ENCODE measurements around the gene MTHFSD. TPM values are rescaled to one million over a fixed set of nuclear protein-coding genes. Genes with fewer than 3 reads are reported as not detected.

MTHFSD gene
- total and polyA plus RNA-seq, 2 donors: 11.0 to 18.4 TPM

- Histone ChIP-seq H3K27ac (ENCODE audit: low read depth in 1 of 2, low read length in 1 of 2) (no peak overlapping the region), H3K4me3 (ENCODE audit: low read length in 2 of 2) (no peak overlapping the region), H3K27me3 (ENCODE audit: control insufficient read depth in 2 of 2, insufficient read depth in 1 of 2, low read length in 1 of 2) (no peaks in the 10 kb centered on the region), H3K36me3 (ENCODE audit: control insufficient read depth in 2 of 2, insufficient read depth in 2 of 2, low read length in 1 of 2) (peaks cover 30 to 53% of the 10 kb centered on the region in 2 donors), H3K9me3 (ENCODE audit: control insufficient read depth in 2 of 2, insufficient read depth in 1 of 2, low read length in 1 of 2) (no peaks in the 10 kb centered on the region), H3K4me1 (ENCODE audit: control insufficient read depth in 2 of 2, insufficient read depth in 2 of 2, low read length in 2 of 2) (no peaks in the 10 kb centered on the region)
- WGBS: 98% methylated on average over 17 of the region's 17 CpGs
- DNase-seq (ENCODE audit: low read depth in 6 of 9, low spot score in 9 of 9): no peak
Observed at GRCh38 chr16:86536621-86537020, 18.4 kb downstream of the MTHFSD start.

GRCh38 chr16:86534779-86535615 lies 20.0 kb downstream of the MTHFSD start:
- Histone ChIP-seq H3K27ac (ENCODE audit: low read depth in 1 of 2, low read length in 1 of 2) (no peak overlapping the region), H3K27me3 (ENCODE audit: control insufficient read depth in 2 of 2, insufficient read depth in 1 of 2, low read length in 1 of 2) (no peaks in the 10 kb centered on the region), H3K36me3 (ENCODE audit: control insufficient read depth in 2 of 2, insufficient read depth in 2 of 2, low read length in 1 of 2) (peaks cover 17 to 44% of the 10 kb centered on the region in 2 donors), H3K4me3 (ENCODE audit: low read length in 2 of 2) (no peak overlapping the region), H3K4me1 (ENCODE audit: control insufficient read depth in 2 of 2, insufficient read depth in 2 of 2, low read length in 2 of 2) (no peaks in the 10 kb centered on the region), H3K9me3 (ENCODE audit: control insufficient read depth in 2 of 2, insufficient read depth in 1 of 2, low read length in 1 of 2) (no peaks in the 10 kb centered on the region)
- no peak for DNase-seq (ENCODE audit: low read depth in 6 of 9, low spot score in 9 of 9)
- WGBS: 93% methylated on average over 18 of the region's 18 CpGs

DNA sequence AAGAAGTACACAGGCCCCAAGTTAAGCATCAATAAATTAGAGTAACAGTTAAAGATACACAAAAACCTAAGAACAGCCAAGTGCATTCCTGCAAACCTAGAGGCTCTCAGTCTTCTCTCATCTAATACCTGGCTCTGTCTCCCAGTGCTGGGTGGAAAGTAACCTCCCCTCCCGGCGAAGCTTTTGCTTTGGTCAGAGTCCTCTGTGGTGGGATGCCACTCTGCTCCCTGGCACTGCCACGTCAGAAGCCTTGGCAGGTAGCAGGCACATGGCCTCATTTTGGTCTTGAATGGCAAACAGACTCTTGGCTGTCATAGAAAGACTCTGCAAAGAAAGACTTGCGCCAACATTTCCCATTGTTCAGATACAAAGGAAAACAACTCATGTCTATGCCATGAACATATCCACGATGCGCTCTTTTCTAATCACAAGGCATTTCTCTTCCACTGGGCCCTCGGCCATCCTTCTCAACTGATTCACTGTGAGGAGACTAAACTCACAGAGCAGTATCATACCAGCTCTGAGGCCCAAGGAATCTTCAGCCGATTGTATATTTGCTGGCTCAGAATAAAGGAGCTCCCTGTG lies 21.2 kb downstream of the MTHFSD start:
- Histone ChIP-seq H3K4me1 (ENCODE audit: control insufficient read depth in 2 of 2, insufficient read depth in 2 of 2, low read length in 2 of 2) (no peaks in the 10 kb centered on the region), H3K36me3 (ENCODE audit: control insufficient read depth in 2 of 2, insufficient read depth in 2 of 2, low read length in 1 of 2) (peaks cover 12 to 35% of the 10 kb centered on the region in 2 donors), H3K4me3 (ENCODE audit: low read length in 2 of 2) (no peak overlapping the region), H3K9me3 (ENCODE audit: control insufficient read depth in 2 of 2, insufficient read depth in 1 of 2, low read length in 1 of 2) (no peaks in the 10 kb centered on the region), H3K27me3 (ENCODE audit: control insufficient read depth in 2 of 2, insufficient read depth in 1 of 2, low read length in 1 of 2) (no peaks in the 10 kb centered on the region), H3K27ac (ENCODE audit: low read depth in 1 of 2, low read length in 1 of 2) (no peak overlapping the region)
- 98% methylated on average over 8 of the region's 8 CpGs for WGBS
- DNase-seq (ENCODE audit: low read depth in 6 of 9, low spot score in 9 of 9): no peak

DNA sequence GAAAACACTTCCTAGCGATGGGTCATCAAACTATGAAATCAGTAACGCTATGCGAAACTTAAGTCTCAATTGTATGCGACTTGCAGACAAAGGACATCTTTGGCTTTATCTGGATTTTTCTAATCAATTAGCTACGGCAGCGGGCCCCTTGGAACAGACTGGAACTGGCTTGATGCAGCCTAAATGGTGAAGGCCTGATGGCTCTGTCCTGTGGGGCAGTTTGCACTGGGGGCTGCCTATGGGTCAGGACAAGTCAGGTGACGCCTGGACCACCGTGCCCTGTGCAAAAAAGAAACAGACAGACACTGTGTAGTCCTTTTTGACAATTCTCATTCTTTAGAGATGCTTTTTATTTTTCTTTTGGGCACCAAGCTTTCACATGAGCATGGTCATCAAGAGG lies 22.0 kb downstream of the MTHFSD start:
- peaks cover 6 to 27% of the 10 kb centered on the region in 2 donors for H3K36me3 ChIP-seq (ENCODE audit: control insufficient read depth in 2 of 2, insufficient read depth in 2 of 2, low read length in 1 of 2)

GRCh38 chr16:86532526-86532815 lies 22.6 kb downstream of the MTHFSD start:
- H3K4me1 ChIP-seq (ENCODE audit: control insufficient read depth in 2 of 2, insufficient read depth in 2 of 2, low read length in 2 of 2): no peaks in the 10 kb centered on the region
- peaks cover 1 to 23% of the 10 kb centered on the region in 2 donors for H3K36me3 ChIP-seq (ENCODE audit: control insufficient read depth in 2 of 2, insufficient read depth in 2 of 2, low read length in 1 of 2)
- DNase-seq (ENCODE audit: low read depth in 6 of 9, low spot score in 9 of 9): no peak
- no peaks in the 10 kb centered on the region for H3K27me3 ChIP-seq (ENCODE audit: control insufficient read depth in 2 of 2, insufficient read depth in 1 of 2, low read length in 1 of 2)
- no peak overlapping the region for H3K27ac ChIP-seq (ENCODE audit: low read depth in 1 of 2, low read length in 1 of 2)
- no peaks in the 10 kb centered on the region for H3K9me3 ChIP-seq (ENCODE audit: control insufficient read depth in 2 of 2, insufficient read depth in 1 of 2, low read length in 1 of 2)
- H3K4me3 ChIP-seq (ENCODE audit: low read length in 2 of 2): no peak overlapping the region
- 97% methylated on average over 7 of the region's 7 CpGs for WGBS

More for the DNA sequence above, 22.0 kb downstream of the MTHFSD start:
- WGBS: over 99% methylated on average over 8 of the region's 8 CpGs
- no peaks in the 10 kb centered on the region for H3K27me3 ChIP-seq (ENCODE audit: control insufficient read depth in 2 of 2, insufficient read depth in 1 of 2, low read length in 1 of 2)
- H3K27ac ChIP-seq (ENCODE audit: low read depth in 1 of 2, low read length in 1 of 2): no peak overlapping the region
- no peaks in the 10 kb centered on the region for H3K9me3 ChIP-seq (ENCODE audit: control insufficient read depth in 2 of 2, insufficient read depth in 1 of 2, low read length in 1 of 2)
- H3K4me3 ChIP-seq (ENCODE audit: low read length in 2 of 2): no peak overlapping the region
- no peak for DNase-seq (ENCODE audit: low read depth in 6 of 9, low spot score in 9 of 9)
- no peaks in the 10 kb centered on the region for H3K4me1 ChIP-seq (ENCODE audit: control insufficient read depth in 2 of 2, insufficient read depth in 2 of 2, low read length in 2 of 2)

DNA sequence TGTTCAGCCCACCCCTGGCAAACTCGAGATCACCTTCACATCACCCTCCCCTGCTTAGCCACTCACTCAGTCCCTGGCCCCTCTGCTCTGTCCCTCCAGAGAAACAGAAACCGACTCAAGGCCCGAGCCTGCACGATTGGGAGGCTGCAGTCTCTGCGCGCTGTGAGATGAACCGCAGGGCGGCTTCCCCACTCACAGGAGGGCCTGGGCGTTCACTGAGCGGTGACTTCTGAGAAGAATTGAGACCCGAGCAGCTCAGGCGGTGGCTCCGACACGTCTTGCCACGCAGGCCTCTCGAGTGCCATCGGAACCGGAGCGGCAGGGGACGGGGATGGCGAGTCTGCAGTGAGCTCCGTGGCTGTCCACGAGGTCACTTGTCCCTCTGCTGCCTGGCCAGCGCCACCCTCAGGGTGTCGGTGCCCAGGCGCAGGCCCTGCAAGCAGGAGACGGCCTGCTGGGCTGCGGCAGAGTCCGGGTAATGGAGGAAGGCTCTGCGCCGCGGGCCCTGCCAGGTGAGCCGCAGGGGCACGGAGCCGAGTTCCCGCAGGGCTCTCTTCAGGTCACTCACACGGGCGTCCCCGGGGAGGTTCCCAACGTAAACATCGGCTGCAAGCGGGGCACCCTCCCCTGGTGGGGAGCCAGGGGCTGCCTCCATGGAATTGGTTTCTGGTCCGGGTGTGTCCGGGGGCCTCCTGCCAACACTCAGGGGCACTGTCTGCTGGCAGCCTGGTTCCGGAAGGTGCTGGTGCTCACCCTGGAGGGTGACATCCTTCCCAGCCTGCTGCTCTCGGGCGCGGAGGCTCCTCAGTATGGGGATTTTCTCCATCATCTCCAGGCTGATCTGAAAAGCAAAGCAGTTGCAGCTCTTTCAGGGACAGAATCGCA lies 23.2 kb downstream of the MTHFSD start:
- Histone ChIP-seq H3K36me3 (ENCODE audit: control insufficient read depth in 2 of 2, insufficient read depth in 2 of 2, low read length in 1 of 2) (peaks cover 0 to 23% of the 10 kb centered on the region in 2 donors), H3K27me3 (ENCODE audit: control insufficient read depth in 2 of 2, insufficient read depth in 1 of 2, low read length in 1 of 2) (no peaks in the 10 kb centered on the region), H3K9me3 (ENCODE audit: control insufficient read depth in 2 of 2, insufficient read depth in 1 of 2, low read length in 1 of 2) (no peaks in the 10 kb centered on the region), H3K4me3 (ENCODE audit: low read length in 2 of 2) (no peak overlapping the region), H3K4me1 (ENCODE audit: control insufficient read depth in 2 of 2, insufficient read depth in 2 of 2, low read length in 2 of 2) (no peaks in the 10 kb centered on the region), H3K27ac (ENCODE audit: low read depth in 1 of 2, low read length in 1 of 2) (no peak overlapping the region)
- 95% methylated on average over 49 of the region's 49 CpGs for WGBS
- DNase-seq (ENCODE audit: low read depth in 6 of 9, low spot score in 9 of 9): no peak

GRCh38 chr16:86531191-86531545 lies 23.9 kb downstream of the MTHFSD start:
- H3K36me3 ChIP-seq (ENCODE audit: control insufficient read depth in 2 of 2, insufficient read depth in 2 of 2, low read length in 1 of 2): peaks cover 0 to 19% of the 10 kb centered on the region in 2 donors
- 94% methylated on average over 7 of the region's 7 CpGs for WGBS
- DNase-seq (ENCODE audit: low read depth in 6 of 9, low spot score in 9 of 9): no peak
- no peak overlapping the region for H3K4me3 ChIP-seq (ENCODE audit: low read length in 2 of 2)
- H3K4me1 ChIP-seq (ENCODE audit: control insufficient read depth in 2 of 2, insufficient read depth in 2 of 2, low read length in 2 of 2): no peaks in the 10 kb centered on the region
- H3K27me3 ChIP-seq (ENCODE audit: control insufficient read depth in 2 of 2, insufficient read depth in 1 of 2, low read length in 1 of 2): peaks cover 0 to 2% of the 10 kb centered on the region in 2 donors
- H3K27ac ChIP-seq (ENCODE audit: low read depth in 1 of 2, low read length in 1 of 2): no peak overlapping the region
- H3K9me3 ChIP-seq (ENCODE audit: control insufficient read depth in 2 of 2, insufficient read depth in 1 of 2, low read length in 1 of 2): no peaks in the 10 kb centered on the region

DNA sequence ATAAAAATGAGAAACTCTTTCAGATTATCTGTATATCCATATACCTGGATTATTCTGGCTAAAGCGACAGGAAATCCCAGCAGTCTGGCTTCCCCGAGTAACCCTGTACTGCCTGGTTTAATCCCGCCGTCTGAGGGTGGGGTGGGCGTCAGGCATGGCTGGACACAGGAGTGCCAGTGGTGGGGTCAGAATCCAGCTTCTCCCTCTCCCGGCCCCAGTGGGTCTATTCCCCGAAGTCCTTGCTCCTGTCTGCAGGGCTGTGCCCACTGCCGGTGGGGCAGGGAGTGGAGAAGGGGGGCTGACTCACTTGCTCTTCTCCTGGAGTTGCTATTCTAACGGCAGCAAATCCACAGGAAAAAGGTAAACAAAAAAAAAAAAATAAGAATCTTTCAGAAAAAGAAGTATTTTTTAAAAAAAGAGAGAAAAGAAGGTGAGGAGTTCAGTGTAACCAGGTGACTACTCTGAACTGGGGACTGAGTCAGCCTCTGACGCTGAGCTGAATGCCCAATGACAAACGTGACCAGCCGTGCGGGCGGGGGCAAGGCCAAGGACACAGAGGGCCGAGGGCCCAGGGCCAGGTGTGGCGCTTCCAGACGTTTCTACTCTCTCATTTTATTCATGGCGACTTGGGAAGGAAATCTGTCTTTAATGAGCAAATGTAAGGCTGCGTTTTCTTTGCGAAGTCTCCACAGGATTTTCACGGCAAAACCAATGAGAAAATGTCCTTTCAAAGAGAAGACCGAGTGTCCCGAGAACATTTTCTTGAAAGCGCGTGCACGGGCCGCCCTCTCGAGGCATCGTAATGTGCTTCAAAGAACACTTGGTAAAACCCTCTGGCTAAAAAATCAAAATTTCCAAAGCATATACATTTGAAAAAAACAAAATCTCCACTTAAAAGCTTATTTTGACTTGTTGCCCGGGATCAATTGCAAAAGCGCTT lies 24.5 kb downstream of the MTHFSD start:
- H3K27me3 ChIP-seq (ENCODE audit: control insufficient read depth in 2 of 2, insufficient read depth in 1 of 2, low read length in 1 of 2): peaks cover 0 to 2% of the 10 kb centered on the region in 2 donors
- peaks cover 0 to 18% of the 10 kb centered on the region in 2 donors for H3K36me3 ChIP-seq (ENCODE audit: control insufficient read depth in 2 of 2, insufficient read depth in 2 of 2, low read length in 1 of 2)
- DNase-seq (ENCODE audit: low read depth in 6 of 9, low spot score in 9 of 9): no peak
- no peak overlapping the region for H3K27ac ChIP-seq (ENCODE audit: low read depth in 1 of 2, low read length in 1 of 2)
- no peaks in the 10 kb centered on the region for H3K4me1 ChIP-seq (ENCODE audit: control insufficient read depth in 2 of 2, insufficient read depth in 2 of 2, low read length in 2 of 2)
- WGBS: 96% methylated on average over 31 of the region's 31 CpGs
- no peak overlapping the region for H3K4me3 ChIP-seq (ENCODE audit: low read length in 2 of 2)
- no peaks in the 10 kb centered on the region for H3K9me3 ChIP-seq (ENCODE audit: control insufficient read depth in 2 of 2, insufficient read depth in 1 of 2, low read length in 1 of 2)
